Stimulated activated CD8-positive, alpha-beta memory T cell treated with anti-CD3 and anti-CD28 coated beads, Interleukin-15, amount 100 ng/mL, for 4 hours (primary cell): ENCODE measurements around the gene NPHP4.
"Not testable (repeated sequence)": the region's sequence is repeated elsewhere in the genome, so short reads cannot be mapped to it uniquely, and the experiment has no call there.

Experiments used
- DNase-seq, 2 donors: peaks; one replicate each; pipeline ENCODE4 v3.0.0-alpha.2; 2020; ENCODE audit warnings: low read depth in 2 of 2

The NPHP4 gene

GRCh38 chr1:5911871-5912271 lies 80.4 kb downstream of the NPHP4 start:
- no peak for DNase-seq

DNA sequence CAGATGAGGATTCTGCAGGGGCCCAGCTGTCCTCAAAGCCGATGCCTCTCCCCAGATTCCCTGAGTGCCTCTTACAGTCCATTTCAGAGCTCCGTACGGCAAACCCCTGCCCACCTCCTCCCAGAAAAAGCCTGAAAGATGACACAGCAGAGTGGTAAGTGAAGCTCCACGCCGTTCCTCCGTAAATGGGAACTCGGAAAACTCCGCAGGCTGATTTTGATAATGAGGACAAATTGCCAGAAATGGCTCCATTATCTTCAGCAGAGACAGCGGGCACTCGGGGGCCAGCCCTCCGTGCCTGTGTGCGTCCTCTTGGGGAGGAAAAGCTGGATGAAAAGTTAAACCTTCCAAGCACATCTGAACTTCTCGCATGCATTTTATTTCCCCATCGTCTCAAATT lies 81.1 kb downstream of the NPHP4 start:
- no peak for DNase-seq

GRCh38 chr1:5910666-5911065 lies 81.6 kb downstream of the NPHP4 start:
- no peak for DNase-seq

GRCh38 chr1:5910276-5910620 lies 82.0 kb downstream of the NPHP4 start:
- DNase-seq = no peak

DNA sequence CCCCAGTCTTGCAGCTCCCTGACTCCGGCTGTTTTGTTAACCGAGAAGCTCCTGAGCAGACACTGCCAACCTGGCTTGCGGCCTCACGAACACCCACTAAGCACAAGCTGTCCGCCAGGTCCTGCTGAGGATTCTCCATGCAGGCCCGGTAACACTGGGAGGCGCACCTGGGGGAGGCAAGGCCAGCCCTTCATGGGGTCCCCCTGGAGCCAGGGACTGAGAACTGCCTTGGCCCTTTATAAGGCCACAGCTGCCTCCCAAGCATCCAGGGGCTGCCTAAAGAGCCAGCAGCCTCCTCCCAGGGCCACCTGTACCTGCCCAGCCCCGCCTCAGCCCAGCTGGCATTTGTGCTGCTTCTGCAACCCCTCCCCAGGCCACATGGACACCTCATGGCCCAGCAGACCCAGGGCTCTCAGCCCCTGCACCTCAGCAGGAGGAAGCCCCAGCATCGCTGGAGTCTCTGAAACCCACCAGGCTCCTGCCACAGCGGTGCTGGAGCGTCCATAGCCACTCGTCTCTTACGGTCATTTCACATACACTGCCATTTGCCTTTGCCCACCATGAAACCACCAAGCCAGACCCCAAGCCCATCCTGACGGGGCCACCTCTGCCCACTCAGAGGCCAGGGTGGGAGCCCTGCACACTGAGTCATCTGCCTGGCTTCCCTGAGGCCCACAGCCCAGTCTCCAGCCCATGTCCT lies 82.5 kb downstream of the NPHP4 start:
- DNase-seq = no peak

GRCh38 chr1:5908461-5909375 lies 83.5 kb downstream of the NPHP4 start:
- DNase-seq = no peak

DNA sequence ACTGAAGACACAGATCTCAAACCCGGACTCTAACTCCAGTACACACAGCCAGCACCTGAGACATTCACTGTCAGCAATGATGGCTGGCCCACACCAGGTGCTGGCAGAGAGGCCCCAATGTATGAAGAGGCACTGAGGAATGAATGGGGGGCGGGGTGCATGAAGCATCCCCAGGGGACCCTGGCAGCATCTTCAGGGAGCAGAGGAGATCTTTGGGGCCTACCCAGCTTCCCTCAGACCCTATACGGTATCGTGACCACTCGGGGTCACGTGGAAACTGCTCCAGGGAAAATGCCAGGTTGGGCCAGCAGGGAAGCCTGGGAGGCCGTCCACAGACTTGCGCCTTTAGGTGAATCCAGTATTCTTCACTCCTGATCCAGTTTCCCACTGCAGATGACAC lies 84.3 kb downstream of the NPHP4 start:
- DNase-seq = no peak

GRCh38 chr1:5907386-5907785 lies 84.8 kb downstream of the NPHP4 start:
- no peak for DNase-seq

GRCh38 chr1:5906966-5907365 lies 85.3 kb downstream of the NPHP4 start:
- DNase-seq = no peak

- DNase-seq = no peak
These were observed 86.1 kb downstream of the NPHP4 start for GRCh38 chr1:5906116-5906515.

DNA sequence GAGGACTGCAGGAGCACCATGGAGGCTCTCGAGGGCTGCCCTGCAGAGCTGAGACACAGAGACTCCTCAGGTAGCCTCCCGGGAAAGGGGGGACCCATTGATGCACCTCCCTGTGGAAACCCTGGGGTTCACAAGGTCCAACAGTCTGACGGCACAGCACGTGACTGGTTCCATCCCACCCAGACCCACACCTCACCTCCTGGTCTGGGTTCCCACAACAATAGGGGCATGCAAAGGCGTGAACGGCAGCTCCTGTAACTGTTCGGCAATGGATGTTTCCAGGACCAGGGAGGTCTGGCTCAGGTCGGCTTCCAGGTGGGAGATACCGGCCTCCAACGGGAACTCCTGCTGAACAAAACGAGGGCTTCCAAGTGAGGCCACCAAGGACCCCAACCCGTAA lies 86.8 kb downstream of the NPHP4 start:
- no peak for DNase-seq

DNA sequence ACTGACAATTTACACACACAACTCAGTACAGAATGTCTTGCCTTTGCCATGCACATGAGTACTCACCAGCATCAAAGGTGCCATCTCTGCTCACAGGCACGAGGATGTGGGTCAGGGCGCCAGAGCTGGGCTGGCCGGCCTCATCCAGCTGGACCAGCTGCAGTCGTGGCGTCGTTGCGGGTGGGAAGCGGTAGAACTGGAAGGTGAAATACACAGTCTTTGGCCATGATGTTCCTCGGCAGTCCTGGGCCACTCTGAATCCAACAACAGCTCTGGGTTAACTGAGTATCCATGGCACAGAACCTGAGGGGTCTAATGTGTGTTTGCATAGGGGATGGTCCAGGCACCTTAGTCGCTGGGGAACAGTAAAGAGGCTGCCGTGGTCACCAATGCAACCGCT lies 87.7 kb downstream of the NPHP4 start:
- DNase-seq = no peak

DNA sequence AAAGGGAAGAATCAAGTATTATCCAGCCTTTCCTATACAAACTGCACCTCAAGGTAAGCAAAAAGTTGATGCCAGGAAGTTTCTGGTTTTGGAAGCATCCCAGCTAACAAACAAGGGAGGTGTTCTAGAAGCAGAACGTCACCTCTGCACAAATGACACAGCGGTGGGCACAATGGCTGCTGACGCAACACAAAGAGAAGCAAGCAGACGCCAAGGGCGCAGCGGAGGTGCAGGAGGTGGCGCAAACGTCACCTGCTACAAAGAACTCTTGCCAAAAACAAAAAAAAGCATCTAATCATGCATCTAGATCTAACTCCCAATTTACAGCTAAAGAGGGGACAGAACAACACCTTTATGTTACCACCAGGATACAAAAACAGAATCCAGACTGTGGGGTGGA lies 88.5 kb downstream of the NPHP4 start:
- no peak for DNase-seq

GRCh38 chr1:5903031-5903430 lies 89.2 kb downstream of the NPHP4 start:
- DNase-seq = no peak

- no peak for DNase-seq
These were observed 90.4 kb downstream of the NPHP4 start for GRCh38 chr1:5901841-5902240.

- no peak for DNase-seq
These were observed 91.1 kb downstream of the NPHP4 start for GRCh38 chr1:5901150-5901549.

DNA sequence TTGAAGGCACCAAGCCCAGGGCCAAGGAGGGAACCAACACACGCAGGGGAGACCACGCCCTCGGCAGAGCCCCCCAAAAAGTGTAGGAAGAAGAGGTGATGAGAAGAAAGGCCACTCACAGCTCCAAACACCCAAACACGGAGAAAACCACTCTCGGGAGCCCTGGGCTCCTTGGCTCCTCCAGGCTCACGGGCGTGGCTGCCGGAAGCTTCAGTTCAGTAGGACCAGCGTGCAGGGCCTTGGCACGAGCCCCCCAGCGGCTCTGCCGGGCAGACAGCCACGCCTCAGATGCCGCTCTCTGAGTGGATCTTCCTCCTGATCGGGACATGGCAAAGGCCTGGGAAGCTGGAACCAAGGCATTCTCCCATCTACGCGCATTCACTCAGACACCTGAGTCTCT lies 94.0 kb downstream of the NPHP4 start:
- DNase-seq = no peak

- no peak for DNase-seq
These were observed 95.2 kb downstream of the NPHP4 start for GRCh38 chr1:5896706-5897660.

GRCh38 chr1:5895446-5896406 lies 96.5 kb downstream of the NPHP4 start:
- no peak for DNase-seq

DNA sequence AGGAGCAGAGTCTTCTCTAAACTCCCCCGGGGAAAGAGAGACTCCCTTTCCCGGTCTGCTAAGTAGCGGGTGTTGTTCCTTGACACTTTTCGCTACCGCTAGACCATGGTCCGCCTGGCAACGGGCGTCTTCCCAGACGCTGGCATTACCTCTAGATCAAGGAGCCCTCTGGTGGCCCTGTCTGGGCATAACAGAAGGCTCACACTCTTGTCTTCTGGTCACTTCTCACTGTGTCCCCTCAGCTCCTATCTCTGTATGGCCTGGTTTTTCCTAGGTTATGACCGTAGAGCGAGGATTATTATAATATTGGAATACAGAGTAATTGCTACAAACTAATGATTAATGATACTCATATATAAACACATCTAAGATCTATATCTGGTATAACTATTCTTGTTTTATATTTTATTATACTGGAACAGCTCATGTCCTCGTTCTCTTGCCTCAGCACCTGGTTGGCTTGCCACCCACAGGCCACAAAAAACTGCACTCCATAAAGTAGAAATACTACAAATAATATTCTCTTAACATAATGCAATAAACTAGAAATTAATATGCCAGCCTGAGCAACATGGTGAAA lies 98.4 kb downstream of the NPHP4 start:
- DNase-seq = not testable (repeated sequence)

- no peak for DNase-seq
These were observed 99.9 kb downstream of the NPHP4 start for GRCh38 chr1:5892329-5892728.
